H9 (cell line): ENCODE results near the gene CD244. TPM values are rescaled to one million over a fixed set of nuclear protein-coding genes. Genes with fewer than 3 reads are reported as not detected.

Experiments used
- DNase-seq: peaks from one replicate; pipeline ENCODE4 v3.0.0-alpha.2; 2017
- H2AFZ ChIP-seq: one replicate; pipeline ENCODE4 v1.6.1; 2013; ENCODE audit warnings: mild to moderate bottlenecking, low read length, control low read depth, moderate library complexity
- H2AK5ac ChIP-seq: 2 replicates; pipeline ENCODE4 v1.6.1; 2013; ENCODE audit warnings: low read length, control low read depth, mixed read lengths; ENCODE audit not compliant: insufficient read length
- H2BK120ac ChIP-seq: one replicate; pipeline ENCODE4 v1.6.1; 2013; ENCODE audit warnings: low read depth, mild to moderate bottlenecking, low read length, control low read depth, inconsistent platforms; ENCODE audit not compliant: poor library complexity, severe bottlenecking
- H2BK12ac ChIP-seq: 2 replicates; pipeline ENCODE4 v1.6.1; 2013; ENCODE audit warnings: low read length, control low read depth, mixed read lengths, low read depth; ENCODE audit not compliant: insufficient read length
- H2BK15ac ChIP-seq: 2 replicates; pipeline ENCODE4 v1.6.1; 2013; ENCODE audit warnings: low read depth, low read length, control low read depth
- H2BK20ac ChIP-seq: one replicate; pipeline ENCODE4 v1.6.1; 2013; ENCODE audit warnings: low read depth, mild to moderate bottlenecking, low read length, control low read depth, inconsistent platforms; ENCODE audit not compliant: poor library complexity, severe bottlenecking
- H2BK5ac ChIP-seq: 2 replicates; pipeline ENCODE4 v1.6.1; 2013; ENCODE audit warnings: low read length, control low read depth, mixed read lengths; ENCODE audit not compliant: insufficient read length
- H3K14ac ChIP-seq: 2 replicates; pipeline ENCODE4 v1.6.1; 2013; ENCODE audit warnings: low read length, control low read depth; ENCODE audit not compliant: insufficient read depth
- H3K18ac ChIP-seq: 2 replicates; pipeline ENCODE4 v1.6.1; 2013; ENCODE audit warnings: low read depth, mild to moderate bottlenecking, mixed read lengths, low read length, control low read depth; ENCODE audit not compliant: insufficient read length
- H3K23ac ChIP-seq: 2 replicates; pipeline ENCODE4 v1.6.1; 2013; ENCODE audit warnings: low read length, control low read depth, mixed read lengths, low read depth; ENCODE audit not compliant: insufficient read length
- H3K23me2 ChIP-seq: 2 replicates; pipeline ENCODE4 v1.6.1; 2013; ENCODE audit warnings: low read depth, mild to moderate bottlenecking, mixed read lengths, low read length, control low read depth; ENCODE audit not compliant: insufficient read length, poor library complexity, severe bottlenecking
- H3K27ac ChIP-seq: 2 replicates; pipeline ENCODE4 v1.5.1; 2013; ENCODE audit warnings: low read length, control low read depth, mixed read lengths, low read depth; ENCODE audit not compliant: insufficient read length
- H3K27me3 ChIP-seq: 2 replicates; pipeline ENCODE4 v1.6.1; 2013; ENCODE audit warnings: low read length, control low read depth, inconsistent platforms; ENCODE audit not compliant: insufficient read depth
- H3K4ac ChIP-seq: 2 replicates; pipeline ENCODE4 v1.6.1; 2013; ENCODE audit warnings: low read depth, mild to moderate bottlenecking, control low read depth, inconsistent platforms, low read length, moderate library complexity
- H3K4me1 ChIP-seq: 2 replicates; pipeline ENCODE4 v1.6.1; 2013; ENCODE audit warnings: low read length, control low read depth, inconsistent platforms; ENCODE audit not compliant: insufficient read depth
- H3K4me2 ChIP-seq: 2 replicates; pipeline ENCODE4 v1.6.1; 2013; ENCODE audit warnings: low read length, control low read depth, mixed read lengths; ENCODE audit not compliant: insufficient read length, insufficient read depth
- H3K56ac ChIP-seq: 2 replicates; pipeline ENCODE4 v1.6.1; 2013; ENCODE audit warnings: low read depth, mild to moderate bottlenecking, mixed read lengths, low read length, control low read depth; ENCODE audit not compliant: insufficient read length
- H3K79me1 ChIP-seq: 2 replicates; pipeline ENCODE4 v1.6.1; 2013; ENCODE audit warnings: low read depth, mild to moderate bottlenecking, moderate library complexity, low read length, control low read depth, inconsistent platforms; ENCODE audit not compliant: insufficient read depth, poor library complexity, severe bottlenecking
- H3K79me2 ChIP-seq: 2 replicates; pipeline ENCODE4 v1.6.1; 2013; ENCODE audit warnings: low read length, control low read depth, inconsistent platforms; ENCODE audit not compliant: insufficient read depth
- H3K9ac ChIP-seq: 2 replicates; pipeline ENCODE4 v1.6.1; 2013; ENCODE audit warnings: low read length, control low read depth, mixed read lengths; ENCODE audit not compliant: insufficient read length; ENCODE audit errors: extremely low read depth
- H3K9me3 ChIP-seq: one replicate; pipeline ENCODE4 v1.6.1; 2013; ENCODE audit warnings: low read depth, low read length, inconsistent platforms; ENCODE audit not compliant: control insufficient read depth
- H3T11ph ChIP-seq: one replicate; pipeline ENCODE4 v1.6.1; 2013; ENCODE audit warnings: mild to moderate bottlenecking, low read length, control low read depth, inconsistent platforms
- H4K20me1 ChIP-seq: one replicate; pipeline ENCODE4 v1.6.1; 2013; ENCODE audit not compliant: control insufficient read depth, insufficient read length, insufficient read depth
- H4K5ac ChIP-seq: 2 replicates; pipeline ENCODE4 v1.6.1; 2013; ENCODE audit warnings: low read depth, mild to moderate bottlenecking, mixed read lengths, low read length, control low read depth; ENCODE audit not compliant: insufficient read length
- H4K8ac ChIP-seq: replicated peaks from 2 replicates; pipeline ENCODE4 v1.6.1; 2013; ENCODE audit warnings: low read length, control low read depth, mixed read lengths, low read depth; ENCODE audit not compliant: insufficient read length
- H4K91ac ChIP-seq: 2 replicates; pipeline ENCODE4 v1.6.1; 2013; ENCODE audit warnings: low read depth, mild to moderate bottlenecking, moderate library complexity, mixed read lengths, low read length, control low read depth; ENCODE audit not compliant: insufficient read length
- H3K27ac Mint-ChIP-seq, 3 experiments: 2 replicates in 2 of 3; 3 replicates in 1 of 3; pipeline ENCODE4 v1.8.0; 2020 to 2021; ENCODE audit warnings: mixed read lengths in 3 of 3, mild to moderate bottlenecking in 1 of 3, moderate library complexity in 1 of 3
- H3K27me3 Mint-ChIP-seq: 2 replicates; pipeline ENCODE4 v1.8.0; 2021; ENCODE audit warnings: low read depth, mild to moderate bottlenecking, moderate library complexity, mixed read lengths
- H3K36me3 Mint-ChIP-seq, 3 experiments: 2 replicates in 2 of 3; 3 replicates in 1 of 3; pipeline ENCODE4 v1.8.0; 2020 to 2021; ENCODE audit warnings: low read depth in 3 of 3, mixed read lengths in 3 of 3; ENCODE audit not compliant: insufficient read depth in 1 of 3
- H3K4me1 Mint-ChIP-seq, 2 experiments: 2 replicates each; pipeline ENCODE4 v1.8.0; 2020; ENCODE audit warnings: mixed read lengths in 2 of 2
- H3K4me3 Mint-ChIP-seq, 2 experiments: 2 replicates in 1 of 2; 3 replicates in 1 of 2; pipeline ENCODE4 v1.8.0; 2020 to 2021; ENCODE audit warnings: mild to moderate bottlenecking in 2 of 2, mixed read lengths in 2 of 2, moderate library complexity in 1 of 2
- H3K9me3 Mint-ChIP-seq, 2 experiments: 2 replicates in 1 of 2; 3 replicates in 1 of 2; pipeline ENCODE4 v1.8.0; 2020; ENCODE audit warnings: mild to moderate bottlenecking in 2 of 2, mixed read lengths in 2 of 2, moderate library complexity in 1 of 2
- WGBS: extraction: QIAGEN DNeasy Blood & Tissue Kit; methylation state at CpG from one replicate; pipeline ENCODE4 v1.1.7; 2013; ENCODE audit warnings: missing lambda C conversion rate, low lambda C conversion rate, mixed read lengths; ENCODE audit not compliant: insufficient read length; ENCODE audit errors: extremely low coverage; 5-methylcytosine and 5-hydroxymethylcytosine counted together
- total RNA-seq: library from RNA; stranded (reverse); gene quantifications from 2 replicates; pipeline ENCODE4 v1.2.1, GENCODE V29; 2021
- TF ChIP-seq, protein P1 (sequence below): fragments of 200-600 bp; sonication (generic); conservative IDR thresholded peaks from 3 replicates; pipeline ENCODE4 v1.8.0; 2021; ENCODE audit warnings: antibody characterized with exemption, mild to moderate bottlenecking

The CD244 gene
- total RNA-seq, 1 experiment from 2014 or later = not detected

DNA sequence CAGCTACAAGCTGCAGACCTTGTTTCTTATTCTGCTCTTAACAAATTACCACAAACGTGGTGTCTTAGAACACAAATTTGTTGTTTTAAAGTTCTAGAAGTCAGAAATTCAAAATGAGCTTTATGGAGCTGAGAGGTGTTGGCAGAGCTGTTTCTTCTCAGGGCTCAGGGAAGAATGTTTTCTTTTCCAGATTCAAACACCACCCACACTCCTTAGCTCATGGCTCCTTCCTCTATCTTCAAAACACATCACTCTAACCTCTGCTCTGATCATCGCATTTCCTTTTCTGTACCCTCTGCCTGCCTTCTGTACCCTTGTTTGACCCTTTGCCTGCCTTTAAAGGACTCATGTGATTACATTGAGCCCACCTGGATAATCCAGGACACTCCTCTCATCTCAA lies 49.2 kb upstream of the CD244 start:
- H3T11ph ChIP-seq = no peak overlapping the region
- no peak overlapping the region for H3K18ac ChIP-seq
- no peak overlapping the region for H2BK20ac ChIP-seq
- no peak overlapping the region for H3K27ac ChIP-seq
- H3K27me3 ChIP-seq = no peaks in the 10 kb centered on the region
- no peak overlapping the region for H4K5ac ChIP-seq
- peaks cover 5% of the 10 kb centered on the region for H3K27me3 Mint-ChIP-seq
- H3K9ac ChIP-seq = no peak overlapping the region
- no peak for DNase-seq
- peaks cover 19 to 23% of the 10 kb centered on the region in 2 experiments for H3K4me1 Mint-ChIP-seq
- TF ChIP-seq, protein P1, sequence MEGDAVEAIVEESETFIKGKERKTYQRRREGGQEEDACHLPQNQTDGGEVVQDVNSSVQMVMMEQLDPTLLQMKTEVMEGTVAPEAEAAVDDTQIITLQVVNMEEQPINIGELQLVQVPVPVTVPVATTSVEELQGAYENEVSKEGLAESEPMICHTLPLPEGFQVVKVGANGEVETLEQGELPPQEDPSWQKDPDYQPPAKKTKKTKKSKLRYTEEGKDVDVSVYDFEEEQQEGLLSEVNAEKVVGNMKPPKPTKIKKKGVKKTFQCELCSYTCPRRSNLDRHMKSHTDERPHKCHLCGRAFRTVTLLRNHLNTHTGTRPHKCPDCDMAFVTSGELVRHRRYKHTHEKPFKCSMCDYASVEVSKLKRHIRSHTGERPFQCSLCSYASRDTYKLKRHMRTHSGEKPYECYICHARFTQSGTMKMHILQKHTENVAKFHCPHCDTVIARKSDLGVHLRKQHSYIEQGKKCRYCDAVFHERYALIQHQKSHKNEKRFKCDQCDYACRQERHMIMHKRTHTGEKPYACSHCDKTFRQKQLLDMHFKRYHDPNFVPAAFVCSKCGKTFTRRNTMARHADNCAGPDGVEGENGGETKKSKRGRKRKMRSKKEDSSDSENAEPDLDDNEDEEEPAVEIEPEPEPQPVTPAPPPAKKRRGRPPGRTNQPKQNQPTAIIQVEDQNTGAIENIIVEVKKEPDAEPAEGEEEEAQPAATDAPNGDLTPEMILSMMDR = no peak
- no peak overlapping the region for H2AFZ ChIP-seq
- no peak overlapping the region for H3K4me2 ChIP-seq
- H3K4me1 ChIP-seq = no peaks in the 10 kb centered on the region
- H4K20me1 ChIP-seq = no peaks in the 10 kb centered on the region
- H3K4me3 Mint-ChIP-seq = no peak overlapping the region
- no peak overlapping the region for H4K8ac ChIP-seq
- H3K27ac Mint-ChIP-seq = no peak overlapping the region
- H3K56ac ChIP-seq = no peak overlapping the region
- H2AK5ac ChIP-seq = no peak overlapping the region
- no peak overlapping the region for H2BK15ac ChIP-seq
- no peak overlapping the region for H2BK12ac ChIP-seq
- no peaks in the 10 kb centered on the region for H3K36me3 Mint-ChIP-seq
- H2BK120ac ChIP-seq = no peak overlapping the region
- no peak overlapping the region for H3K23ac ChIP-seq
- WGBS = no CpG with 5 or more reads among the region's 2 CpGs
- no peaks in the 10 kb centered on the region for H3K23me2 ChIP-seq
- no peak overlapping the region for H3K4ac ChIP-seq
- no peaks in the 10 kb centered on the region for H3K79me2 ChIP-seq
- no peak overlapping the region for H2BK5ac ChIP-seq
- H3K14ac ChIP-seq = no peak overlapping the region
- no peaks in the 10 kb centered on the region for H3K79me1 ChIP-seq
- H4K91ac ChIP-seq = no peak overlapping the region
- no peaks in the 10 kb centered on the region for H3K9me3 Mint-ChIP-seq
- H3K9me3 ChIP-seq = no peaks in the 10 kb centered on the region
